WTC11 (cell line): ENCODE data around the gene GAB2.

Experiments used
- ATF6 ChIP-seq: sonication (generic); formaldehyde crosslinking; IDR thresholded peaks from 2 replicates; pipeline ENCODE4 v1.8.1; 2023; ENCODE audit warnings: mild to moderate bottlenecking, missing genetic modification reagents
- CREB1 ChIP-seq: sonication (generic); formaldehyde crosslinking; IDR thresholded peaks from 2 replicates; pipeline ENCODE4 v1.8.0; 2023; ENCODE audit warnings: mild to moderate bottlenecking, missing genetic modification reagents
- CTCF ChIP-seq: fragments of 200-600 bp; IDR thresholded peaks from 2 replicates; pipeline ENCODE4 v1.8.0; 2022; ENCODE audit warnings: antibody characterized with exemption
- MLX ChIP-seq: sonication (generic); formaldehyde crosslinking; IDR thresholded peaks from 2 replicates; pipeline ENCODE4 v1.8.1; 2023; ENCODE audit warnings: mild to moderate bottlenecking, missing genetic modification reagents, moderate library complexity
- PREB ChIP-seq: sonication (generic); formaldehyde crosslinking; IDR thresholded peaks from 2 replicates; pipeline ENCODE4 v1.8.1; 2022; ENCODE audit warnings: mild to moderate bottlenecking, missing genetic modification reagents, moderate library complexity, borderline replicate concordance
- RELA ChIP-seq: sonication (generic); formaldehyde crosslinking; IDR thresholded peaks from 2 replicates; pipeline ENCODE4 v1.8.1; 2022; ENCODE audit warnings: missing genetic modification reagents, mild to moderate bottlenecking, borderline replicate concordance
- ZNF138 ChIP-seq: sonication (generic); formaldehyde crosslinking; conservative IDR thresholded peaks from 2 replicates; pipeline ENCODE4 v1.8.1; 2022; ENCODE audit warnings: mild to moderate bottlenecking, moderate library complexity, missing genetic modification reagents
- ZNF671 ChIP-seq: fragments of 250-450 bp; sonication (Bioruptor Pico); IDR thresholded peaks from 2 replicates; pipeline ENCODE4 v1.8.0; 2021; ENCODE audit warnings: mild to moderate bottlenecking

- TF ChIP-seq ZNF671 (CRISPR knock-in tag) (no peak), CTCF (no peak), MLX (CRISPR knock-in tag) (no peak), ATF6 (CRISPR knock-in tag) (no peak), CREB1 (CRISPR knock-in tag) (no peak), RELA (CRISPR knock-in tag) (no peak), PREB (CRISPR knock-in tag) (no peak), ZNF138 (CRISPR knock-in tag) (no peak)
Measured at GRCh38 chr11:78200061-78200460, 217.6 kb downstream of the GAB2 start.
